ENCODE measurements around the gene NTMT1. TPM values are rescaled to one million over a fixed set of nuclear protein-coding genes. Genes with fewer than 3 reads are reported as not detected.
"Not testable (repeated sequence)": the region's sequence is repeated elsewhere in the genome, so short reads cannot be mapped to it uniquely, and the experiment has no call there.

NTMT1 gene
- total and polyA plus RNA-seq, 8 donors, result 19.5 to 35.4 (median 24.7) TPM

DNA sequence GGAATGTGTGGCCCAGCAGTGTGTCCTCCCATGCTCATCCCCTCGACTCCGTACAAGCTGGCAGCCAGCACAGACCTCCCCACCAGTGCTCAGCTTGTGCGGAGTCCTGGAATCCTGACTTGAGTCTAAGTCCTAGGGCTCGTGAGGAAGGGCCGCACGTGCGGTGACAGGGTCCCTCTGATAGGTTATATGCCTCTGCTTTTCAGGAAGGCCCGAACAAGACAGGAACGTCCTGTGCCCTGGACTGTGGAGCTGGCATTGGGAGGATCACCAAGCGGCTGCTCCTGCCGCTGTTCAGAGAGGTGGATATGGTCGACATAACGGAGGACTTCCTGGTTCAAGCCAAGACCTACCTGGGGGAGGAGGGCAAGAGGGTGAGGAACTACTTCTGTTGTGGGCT, 7.9 kb downstream of the NTMT1 start:
- no peaks in the 10 kb centered on the region for H3K27me3 ChIP-seq
- intact Hi-C loops (cut with DNase I), result loop anchor here in 1 of 2 donors (10.0 kb wide), 1 partner anchor 161 kb away; no protein-coding TSS in a partner anchor
- no peaks in the 10 kb centered on the region for H3K9me3 ChIP-seq
- no peak overlapping the region for H3K4me3 ChIP-seq
- ATAC-seq (no peak), DNase-seq (peak in 1 of 4 donors; percentile 57)
- H3K4me1 ChIP-seq, result peaks cover 0 to 33% of the 10 kb centered on the region in 2 donors
- TF ChIP-seq, protein P1, sequence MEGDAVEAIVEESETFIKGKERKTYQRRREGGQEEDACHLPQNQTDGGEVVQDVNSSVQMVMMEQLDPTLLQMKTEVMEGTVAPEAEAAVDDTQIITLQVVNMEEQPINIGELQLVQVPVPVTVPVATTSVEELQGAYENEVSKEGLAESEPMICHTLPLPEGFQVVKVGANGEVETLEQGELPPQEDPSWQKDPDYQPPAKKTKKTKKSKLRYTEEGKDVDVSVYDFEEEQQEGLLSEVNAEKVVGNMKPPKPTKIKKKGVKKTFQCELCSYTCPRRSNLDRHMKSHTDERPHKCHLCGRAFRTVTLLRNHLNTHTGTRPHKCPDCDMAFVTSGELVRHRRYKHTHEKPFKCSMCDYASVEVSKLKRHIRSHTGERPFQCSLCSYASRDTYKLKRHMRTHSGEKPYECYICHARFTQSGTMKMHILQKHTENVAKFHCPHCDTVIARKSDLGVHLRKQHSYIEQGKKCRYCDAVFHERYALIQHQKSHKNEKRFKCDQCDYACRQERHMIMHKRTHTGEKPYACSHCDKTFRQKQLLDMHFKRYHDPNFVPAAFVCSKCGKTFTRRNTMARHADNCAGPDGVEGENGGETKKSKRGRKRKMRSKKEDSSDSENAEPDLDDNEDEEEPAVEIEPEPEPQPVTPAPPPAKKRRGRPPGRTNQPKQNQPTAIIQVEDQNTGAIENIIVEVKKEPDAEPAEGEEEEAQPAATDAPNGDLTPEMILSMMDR (IDR thresholded peaks at IDR 0.05), result no peak
- H3K36me3 ChIP-seq, result peaks cover 0 to 76% of the 10 kb centered on the region in 2 donors
- H3K27ac ChIP-seq, result no peak overlapping the region

DNA sequence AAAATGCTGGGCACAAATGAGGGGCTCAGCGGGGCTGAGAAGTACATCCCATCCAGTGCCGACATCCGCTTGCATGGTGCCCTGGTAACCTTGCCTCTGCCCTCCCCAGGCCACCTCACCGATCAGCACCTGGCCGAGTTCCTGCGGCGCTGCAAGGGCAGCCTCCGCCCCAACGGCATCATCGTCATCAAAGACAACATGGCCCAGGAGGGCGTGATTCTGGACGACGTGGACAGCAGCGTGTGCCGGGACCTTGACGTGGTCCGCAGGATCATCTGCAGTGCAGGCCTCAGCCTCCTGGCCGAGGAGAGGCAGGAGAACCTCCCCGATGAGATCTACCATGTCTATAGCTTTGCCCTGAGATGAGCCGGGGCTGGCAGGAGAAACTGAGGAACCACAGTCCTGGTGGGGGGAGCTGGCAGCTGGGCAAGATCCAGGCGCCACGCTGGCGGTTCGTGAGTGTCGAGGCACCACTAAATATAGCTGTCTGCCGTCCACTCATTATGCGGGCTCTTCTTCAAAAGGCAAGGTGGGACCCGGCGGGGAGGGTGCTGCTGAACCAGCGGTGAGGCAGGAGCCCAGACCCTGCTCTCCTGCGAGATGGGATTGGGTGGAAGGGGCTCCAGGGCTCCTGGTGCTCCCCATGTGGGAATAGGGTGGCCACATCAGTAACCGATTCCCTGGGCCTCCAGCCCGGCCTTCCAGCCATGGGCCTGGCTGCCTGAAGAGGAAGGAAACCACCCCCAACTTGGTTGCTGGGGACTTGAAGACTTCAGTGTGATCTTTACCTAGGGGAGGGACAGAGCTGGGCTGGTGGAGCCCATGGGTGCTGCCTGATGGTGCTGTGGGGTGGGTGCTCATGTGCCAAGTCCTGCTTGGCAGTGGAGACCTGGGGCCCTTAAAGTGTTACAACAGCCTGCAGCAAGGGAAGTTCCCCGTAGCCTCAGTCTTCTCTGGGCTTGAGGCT, 9.4 kb downstream of the NTMT1 start:
- Histone ChIP-seq H3K4me1 (peaks cover 0 to 29% of the 10 kb centered on the region in 2 donors), H3K9me3 (no peaks in the 10 kb centered on the region), H3K27me3 (no peaks in the 10 kb centered on the region), H3K36me3 (peaks cover 0 to 84% of the 10 kb centered on the region in 2 donors), H3K27ac (no peak overlapping the region), H3K4me3 (no peak overlapping the region)
- intact Hi-C loops (cut with DNase I), result loop anchor here in 1 of 2 donors (10.0 kb wide), 1 partner anchor 159 kb away; no protein-coding TSS in a partner anchor
- TF ChIP-seq, protein P1 (IDR thresholded peaks at IDR 0.05), result no peak
- ATAC-seq (no peak), DNase-seq (peak in 1 of 4 donors; percentile 54)

DNA sequence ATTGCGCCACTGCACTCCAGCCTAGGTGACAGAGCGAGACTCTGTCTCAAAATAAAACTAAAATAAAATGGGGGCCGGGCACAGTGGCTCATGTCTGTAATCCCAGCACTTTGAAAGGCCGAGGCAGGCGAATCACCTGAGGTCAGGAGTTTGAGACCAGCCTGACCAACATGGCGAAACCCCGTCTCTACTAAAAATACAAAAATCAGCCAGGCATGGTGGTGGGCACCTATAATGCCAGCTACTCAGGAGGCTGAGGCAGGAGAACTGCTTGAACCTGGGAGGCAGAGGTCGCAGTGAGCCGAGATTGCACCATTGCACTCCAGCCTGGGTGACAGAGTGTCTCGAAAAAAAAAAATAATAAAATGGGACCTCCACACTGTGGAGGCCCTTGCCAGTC, 10.4 kb downstream of the NTMT1 start:
- not testable (repeated sequence) for H3K27me3 ChIP-seq, H3K27ac ChIP-seq, H3K4me3 ChIP-seq, H3K9me3 ChIP-seq, ATAC-seq
- Histone ChIP-seq H3K4me1 (peaks cover 8 to 29% of the 10 kb centered on the region in 2 donors), H3K36me3 (peaks cover 0 to 82% of the 10 kb centered on the region in 2 donors)
- intact Hi-C loops (cut with DNase I), result loop anchor here in 1 of 2 donors (10.0 kb wide), 1 partner anchor 158 kb away; no protein-coding TSS in a partner anchor
- peak in 1 of 4 donors; percentile 28 for DNase-seq

DNA sequence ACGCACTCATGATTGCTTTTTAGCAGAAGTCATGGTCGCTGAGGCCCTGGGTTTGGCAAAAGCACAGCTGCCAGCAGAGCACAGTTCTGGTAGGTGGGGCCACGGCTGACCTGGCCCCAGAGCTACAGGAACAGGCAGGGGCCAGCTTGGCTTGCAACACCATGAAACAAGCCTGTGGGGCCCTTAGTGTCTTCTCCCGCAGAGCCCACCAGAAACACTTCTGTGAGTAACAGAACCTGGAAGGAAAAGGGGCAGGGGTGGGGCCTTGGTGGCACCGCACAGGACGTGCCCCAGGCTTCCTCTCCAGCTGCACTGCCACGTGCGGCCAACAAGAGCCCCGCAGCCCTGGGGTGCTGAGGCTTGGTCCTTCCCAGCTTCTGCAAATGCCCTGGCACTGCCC, 11.1 kb downstream of the NTMT1 start:
- ATAC-seq (no peak), DNase-seq (peak in 1 of 4 donors; percentile 60)
- Histone ChIP-seq H3K4me1 (peaks cover 8 to 26% of the 10 kb centered on the region in 2 donors), H3K9me3 (no peaks in the 10 kb centered on the region), H3K27ac (no peak overlapping the region), H3K4me3 (no peak overlapping the region), H3K36me3 (peaks cover 0 to 75% of the 10 kb centered on the region in 2 donors), H3K27me3 (no peaks in the 10 kb centered on the region)
- intact Hi-C loops (cut with DNase I), result loop anchor here in 1 of 2 donors (10.0 kb wide), 1 partner anchor 158 kb away; no protein-coding TSS in a partner anchor
- TF ChIP-seq, protein P1 (IDR thresholded peaks at IDR 0.05), result no peak

DNA sequence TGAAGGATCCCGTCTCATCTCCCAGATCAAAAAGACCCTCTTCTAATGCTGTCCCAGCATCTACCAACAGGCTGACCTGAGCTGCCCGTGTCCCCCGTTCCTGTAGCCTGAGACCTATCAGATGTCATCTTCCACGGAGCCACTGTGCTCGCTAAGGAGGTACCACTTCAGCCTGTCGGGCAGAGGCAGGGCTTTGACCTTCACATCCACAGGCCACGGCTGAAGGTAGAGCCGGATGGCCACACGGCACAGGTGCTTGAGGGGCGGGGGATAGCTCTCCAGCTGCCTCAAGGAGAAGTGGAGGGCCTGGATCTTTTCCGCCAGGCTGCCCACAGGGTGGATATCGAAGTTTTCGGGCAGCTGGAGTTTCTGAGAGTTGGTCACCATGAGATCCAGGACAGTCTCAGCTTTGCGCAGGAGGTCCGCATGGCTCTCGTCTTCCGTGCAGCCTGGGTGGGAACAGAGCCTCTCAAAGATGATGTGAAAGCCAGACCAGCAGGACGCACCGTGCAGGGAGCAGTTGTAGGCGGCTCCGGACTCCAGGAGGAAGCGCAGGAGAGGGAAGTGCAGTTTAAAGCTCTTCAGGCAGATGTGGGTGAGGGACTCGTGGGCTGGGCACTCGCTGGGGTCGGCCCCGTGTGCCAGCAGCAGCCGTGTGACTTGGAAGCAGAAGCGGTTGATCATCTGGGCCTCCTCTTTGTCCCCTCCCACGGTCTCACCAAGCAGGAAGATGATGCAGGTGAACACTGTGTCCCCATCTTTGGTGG, 11.9 kb downstream of the NTMT1 start:
- no peaks in the 10 kb centered on the region for H3K9me3 ChIP-seq
- no peak overlapping the region for H3K27ac ChIP-seq
- H3K4me3 ChIP-seq, result no peak overlapping the region
- ATAC-seq (no peak), DNase-seq (peak in 1 of 4 donors; percentile 59)
- intact Hi-C loops (cut with DNase I), result loop anchor here in 1 of 2 donors (10.0 kb wide), 1 partner anchor 157 kb away; no protein-coding TSS in a partner anchor
- H3K27me3 ChIP-seq, result no peaks in the 10 kb centered on the region
- TF ChIP-seq, protein P1 (IDR thresholded peaks at IDR 0.05), result no peak
- H3K36me3 ChIP-seq, result peaks cover 0 to 68% of the 10 kb centered on the region in 2 donors
- H3K4me1 ChIP-seq, result peaks cover 8 to 31% of the 10 kb centered on the region in 2 donors

Measured in left lung (tissue), 10 donors.